Esophagus muscularis mucosa (tissue), 4 donors: ENCODE data around the gene SGTA. TPM values are rescaled to one million over a fixed set of nuclear protein-coding genes. Genes with fewer than 3 reads are reported as not detected.

Experiments used
- DNase-seq: peaks from one replicate; pipeline ENCODE4 v3.0.0-alpha.2; 2017; ENCODE audit errors: extremely low spot score
- H3K27ac ChIP-seq, 4 donors: fragments of 200-600 bp; sonication (generic); replicated peaks in 1 of 4; 1 replicate in 3 of 4; 2 replicates in 1 of 4; pipeline ENCODE4 v1.5.1; 2016 to 2019; ENCODE audit warnings: mild to moderate bottlenecking in 1 of 4
- H3K27me3 ChIP-seq, 4 donors: fragments of 200-600 bp; sonication (generic); one replicate each; pipeline versions ENCODE4 v1.5.1 to v1.6.0; 2016 to 2019
- H3K36me3 ChIP-seq, 4 donors: fragments of 200-600 bp; sonication (generic); one replicate each; pipeline ENCODE4 v1.5.1; 2016 to 2019
- H3K4me1 ChIP-seq, 4 donors: fragments of 200-600 bp; sonication (generic); one replicate each; pipeline ENCODE4 v1.5.1; 2016 to 2019
- H3K4me3 ChIP-seq, 4 donors: fragments of 200-600 bp; sonication (generic); 1 replicate in 2 of 4; 2 replicates in 2 of 4; pipeline ENCODE4 v1.5.1; 2016 to 2019; ENCODE audit warnings: mild to moderate bottlenecking in 4 of 4, moderate library complexity in 1 of 4
- H3K9me3 ChIP-seq, 4 donors: fragments of 200-600 bp; sonication (generic); 1 replicate in 3 of 4; 2 replicates in 1 of 4; pipeline ENCODE4 v1.5.1; 2016 to 2019
- EP300 ChIP-seq: sonication (generic); formaldehyde crosslinking; IDR thresholded peaks from one replicate; pipeline ENCODE4 v1.6.1; 2017; ENCODE audit warnings: antibody characterized with exemption
- POLR2A ChIP-seq: fragments of 450-650 bp; IDR thresholded peaks from one replicate; pipeline ENCODE4 v1.6.1; 2017; ENCODE audit warnings: antibody characterized with exemption, moderate library complexity, mild to moderate bottlenecking, low read depth
- POLR2AphosphoS5 ChIP-seq, 2 donors: sonication (generic); formaldehyde crosslinking; IDR thresholded peaks; one replicate each; pipeline ENCODE4 v1.6.1; 2017; ENCODE audit warnings: antibody characterized with exemption in 2 of 2
- WGBS: methylation state at CpG from one replicate; pipeline ENCODE4 v1.1.5; 2018; 5-methylcytosine and 5-hydroxymethylcytosine counted together
- intact Hi-C: fragments of 100-400 bp; cut with DNase I; formaldehyde crosslinking; loops from one replicate; pipeline ENCODE4 v1.15.1; 2023
- total RNA-seq, 4 donors: library from RNA; depleted of rRNA; stranded (reverse); fragments of >200 nt; gene quantifications; one replicate each; pipeline versions ENCODE4 v1.1.0 to v1.2.1, GENCODE V29; 2016
- TF ChIP-seq, protein P1 (sequence below), 3 experiments: fragments of 200-600 bp in 2 of 3; fragments of 450-650 bp in 1 of 3; sonication (generic) in 2 of 3; IDR thresholded peaks; one replicate each; pipeline ENCODE4 v1.5.1; 2017 to 2019; ENCODE audit warnings: antibody characterized with exemption in 3 of 3, mild to moderate bottlenecking in 2 of 3, moderate library complexity in 1 of 3

The SGTA gene
- total RNA-seq, 4 donors from 2014 or later: 53.6 to 71.2 (median 59.2) TPM

DNA sequence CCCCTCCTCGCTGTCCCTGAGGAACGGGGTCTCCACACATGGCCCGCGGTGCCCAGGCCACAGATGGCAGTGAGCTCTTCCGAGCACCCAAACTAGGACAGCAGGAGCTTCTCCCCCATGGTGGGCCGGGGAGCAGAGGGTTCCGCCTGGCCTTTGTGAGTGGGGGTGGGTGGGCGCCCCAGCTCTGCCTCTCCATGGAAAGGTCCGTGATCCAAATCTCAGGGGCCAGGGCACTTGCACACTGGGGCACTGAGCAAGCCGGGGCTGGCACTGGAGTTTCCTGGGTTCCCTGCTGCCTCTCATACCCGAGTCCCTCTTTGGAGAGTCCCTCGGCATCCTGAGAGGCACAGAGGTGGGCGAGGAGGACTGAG lies 59.7 kb downstream of the SGTA start:
- Histone ChIP-seq H3K27me3 (peaks cover 0 to 82% (median 12%) of the 10 kb centered on the region in 4 donors), H3K27ac (peak overlapping the region; percentile 78 to 85 (median 81)), H3K4me1 (peaks cover 28 to 46% (median 45%) of the 10 kb centered on the region in 4 donors), H3K36me3 (no peaks in the 10 kb centered on the region), H3K9me3 (no peaks in the 10 kb centered on the region), H3K4me3 (peak overlapping the region in 1 of 4 donors; percentile 30)
- intact Hi-C loops: no loop called here
- TF ChIP-seq, protein P1, sequence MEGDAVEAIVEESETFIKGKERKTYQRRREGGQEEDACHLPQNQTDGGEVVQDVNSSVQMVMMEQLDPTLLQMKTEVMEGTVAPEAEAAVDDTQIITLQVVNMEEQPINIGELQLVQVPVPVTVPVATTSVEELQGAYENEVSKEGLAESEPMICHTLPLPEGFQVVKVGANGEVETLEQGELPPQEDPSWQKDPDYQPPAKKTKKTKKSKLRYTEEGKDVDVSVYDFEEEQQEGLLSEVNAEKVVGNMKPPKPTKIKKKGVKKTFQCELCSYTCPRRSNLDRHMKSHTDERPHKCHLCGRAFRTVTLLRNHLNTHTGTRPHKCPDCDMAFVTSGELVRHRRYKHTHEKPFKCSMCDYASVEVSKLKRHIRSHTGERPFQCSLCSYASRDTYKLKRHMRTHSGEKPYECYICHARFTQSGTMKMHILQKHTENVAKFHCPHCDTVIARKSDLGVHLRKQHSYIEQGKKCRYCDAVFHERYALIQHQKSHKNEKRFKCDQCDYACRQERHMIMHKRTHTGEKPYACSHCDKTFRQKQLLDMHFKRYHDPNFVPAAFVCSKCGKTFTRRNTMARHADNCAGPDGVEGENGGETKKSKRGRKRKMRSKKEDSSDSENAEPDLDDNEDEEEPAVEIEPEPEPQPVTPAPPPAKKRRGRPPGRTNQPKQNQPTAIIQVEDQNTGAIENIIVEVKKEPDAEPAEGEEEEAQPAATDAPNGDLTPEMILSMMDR (IDR thresholded peaks at IDR 0.05): no peak
- TF ChIP-seq POLR2AphosphoS5 (IDR thresholded peaks at IDR 0.05) (no peak), POLR2A (no peak), EP300 (no peak)
- DNase-seq: no peak
- WGBS: 74% methylated on average over 13 of the region's 13 CpGs

DNA sequence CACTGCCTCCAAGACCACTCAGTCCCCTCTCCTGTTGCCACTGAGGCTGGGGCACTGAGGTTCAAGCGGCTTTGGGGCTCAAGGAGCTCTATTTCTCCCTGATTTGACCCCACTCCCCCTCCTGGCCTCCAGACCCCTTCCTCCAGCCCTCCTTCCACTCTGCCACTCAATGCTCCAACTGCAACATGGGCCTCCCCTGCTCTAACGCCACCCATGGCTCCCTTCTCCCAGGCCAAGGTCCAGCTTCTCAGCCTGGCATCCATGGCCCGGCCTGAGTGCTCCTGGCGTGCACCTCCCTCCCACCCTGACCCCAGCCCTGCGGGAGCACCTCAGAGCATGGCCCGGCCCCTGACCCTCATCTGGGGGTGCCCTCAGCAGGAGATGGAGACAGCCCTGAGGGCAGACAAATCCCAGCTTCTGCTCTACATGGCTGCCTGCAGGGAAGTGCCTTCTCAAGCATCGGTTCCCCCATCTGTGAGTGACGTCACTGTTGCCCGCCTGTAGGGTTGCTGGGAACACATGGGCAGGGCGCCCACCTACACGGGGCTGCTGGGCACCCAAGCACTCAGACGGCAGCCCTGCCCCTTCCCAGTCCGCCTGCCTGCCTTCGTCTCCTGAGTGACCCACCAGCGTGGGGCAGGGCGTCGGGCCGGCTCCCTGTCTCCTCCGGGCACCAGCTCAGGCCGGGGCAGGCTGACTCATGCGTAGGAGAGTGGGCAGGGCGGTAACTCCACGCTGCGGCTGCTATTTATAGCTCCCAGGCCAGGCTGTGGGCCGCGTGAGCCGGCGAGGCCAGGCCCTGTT lies 60.3 kb downstream of the SGTA start:
- 60% methylated on average over 11 of the region's 28 CpGs for WGBS
- Histone ChIP-seq H3K4me3 (peak overlapping the region in 2 of 4 donors; percentile 30 to 31), H3K27me3 (peaks cover 0 to 81% (median 12%) of the 10 kb centered on the region in 4 donors), H3K36me3 (no peaks in the 10 kb centered on the region), H3K27ac (peak overlapping the region; percentile 78 to 85 (median 81)), H3K9me3 (no peaks in the 10 kb centered on the region), H3K4me1 (peaks cover 28 to 46% (median 45%) of the 10 kb centered on the region in 4 donors)
- intact Hi-C loops: no loop called here
- TF ChIP-seq, protein P1 (IDR thresholded peaks at IDR 0.05): no peak
- TF ChIP-seq POLR2AphosphoS5 (IDR thresholded peaks at IDR 0.05) (peak; percentile 78 to 79), EP300 (no peak), POLR2A (no peak)
- no peak for DNase-seq

DNA sequence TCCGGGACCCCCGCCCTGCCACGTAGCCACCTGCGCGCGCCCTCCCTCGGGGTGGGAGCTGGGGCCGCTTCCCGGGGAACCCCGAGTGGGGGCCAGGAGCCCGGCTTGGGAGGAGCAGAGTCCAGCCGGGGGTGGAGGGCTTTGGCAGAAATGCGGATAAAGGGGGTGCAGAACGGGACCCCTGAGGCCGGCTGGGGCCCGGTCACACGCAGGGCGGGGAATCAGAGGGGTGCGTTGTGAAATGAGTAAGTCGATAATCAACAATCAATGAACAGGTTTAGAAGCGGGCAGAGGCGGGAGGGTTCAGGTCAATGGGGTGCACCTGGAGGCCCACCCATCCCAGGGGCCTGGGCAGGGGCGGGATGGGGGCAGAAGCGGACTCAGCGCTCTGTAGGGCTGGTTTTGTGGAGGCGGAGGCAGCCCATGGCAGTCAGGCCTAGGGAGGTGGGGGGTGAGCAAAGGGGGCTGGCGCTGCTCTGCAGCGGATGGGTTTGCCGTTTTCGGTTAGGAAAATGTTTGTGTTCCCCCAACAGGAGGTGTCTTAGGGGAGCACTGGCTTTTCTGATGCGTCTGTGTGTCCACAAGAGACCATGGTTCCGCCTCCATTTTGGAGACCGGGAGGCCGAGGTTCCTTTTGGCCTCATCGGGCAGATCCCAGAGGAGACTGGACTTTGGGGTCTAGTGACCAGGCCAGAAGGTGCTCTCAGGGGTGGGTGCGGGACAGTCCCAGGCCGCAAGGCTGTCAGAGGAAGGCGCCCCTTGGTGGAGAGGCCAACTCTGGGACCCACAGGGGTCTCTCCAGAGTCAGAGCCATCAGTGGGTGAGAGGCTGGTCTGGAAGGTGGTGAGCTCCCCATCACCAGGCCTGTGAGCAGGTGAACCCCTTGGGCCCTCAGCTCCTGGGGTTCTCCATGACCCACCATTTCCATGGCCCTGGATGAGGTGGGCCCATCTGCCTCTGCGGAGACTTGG lies 61.2 kb downstream of the SGTA start:
- WGBS: 44% methylated on average over 24 of the region's 39 CpGs
- H3K27me3 ChIP-seq: peaks cover 0 to 72% (median 10%) of the 10 kb centered on the region in 4 donors

More for the DNA sequence above, 61.2 kb downstream of the SGTA start:
- no peaks in the 10 kb centered on the region for H3K9me3 ChIP-seq
- H3K27ac ChIP-seq: peak overlapping the region; percentile 78 to 85 (median 81)
- intact Hi-C loops: no loop called here
- no peak for TF ChIP-seq POLR2A
- TF ChIP-seq POLR2AphosphoS5 (IDR thresholded peaks at IDR 0.05): no peak
- TF ChIP-seq, protein P1 (IDR thresholded peaks at IDR 0.05): no peak
- peaks cover 28 to 46% (median 45%) of the 10 kb centered on the region in 4 donors for H3K4me1 ChIP-seq
- H3K36me3 ChIP-seq: no peaks in the 10 kb centered on the region
- H3K4me3 ChIP-seq: peak overlapping the region; percentile 58 to 70 (median 64)
- DNase-seq: no peak
